Activated naive CD4-positive, alpha-beta T cell treated with anti-CD3 and anti-CD28 coated beads, Interleukin-2, amount 50 U/mL, for 24 hours (primary cell): Measurements from ENCODE around the gene ST3GAL4.

ENCODE experiments used
- H3K27ac Mint-ChIP-seq: one replicate; pipeline ENCODE4 v1.8.0; 2021; ENCODE audit warnings: mild to moderate bottlenecking, mixed read lengths
- H3K27me3 Mint-ChIP-seq: one replicate; pipeline ENCODE4 v1.8.0; 2021; ENCODE audit warnings: mixed read lengths
- H3K36me3 Mint-ChIP-seq: one replicate; pipeline ENCODE4 v1.8.0; 2021; ENCODE audit warnings: mixed read lengths
- H3K4me1 Mint-ChIP-seq: one replicate; pipeline ENCODE4 v1.8.0; 2021; ENCODE audit warnings: mixed read lengths
- H3K4me3 Mint-ChIP-seq: one replicate; pipeline ENCODE4 v1.8.0; 2021; ENCODE audit warnings: mild to moderate bottlenecking, mixed read lengths
- H3K9me3 Mint-ChIP-seq: one replicate; pipeline ENCODE4 v1.8.0; 2021; ENCODE audit warnings: mixed read lengths

ST3GAL4 gene

DNA sequence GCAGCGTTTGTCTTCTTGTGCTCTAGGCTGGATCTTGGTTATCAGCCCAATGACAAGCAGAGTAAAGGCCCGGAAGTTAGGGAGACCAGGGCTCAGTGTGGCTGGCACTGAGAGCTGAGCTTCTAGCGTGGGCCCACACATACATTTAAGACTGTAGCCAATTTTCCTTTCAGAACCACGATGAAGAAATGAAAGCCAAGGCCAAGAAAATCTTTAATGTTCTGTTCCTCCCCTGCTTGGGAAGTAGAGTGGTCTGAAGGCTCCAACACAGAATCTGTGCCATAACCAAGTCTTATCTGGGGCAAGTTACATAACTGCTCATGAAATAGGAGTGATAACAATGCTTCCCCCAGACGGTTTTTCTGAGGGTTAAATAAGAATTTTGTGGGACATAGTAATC, 4.7 kb upstream of the ST3GAL4 start:
- H3K27ac Mint-ChIP-seq = peak overlapping the region; percentile 18
- H3K4me1 Mint-ChIP-seq = peaks cover 25% of the 10 kb centered on the region
- no peaks in the 10 kb centered on the region for H3K36me3 Mint-ChIP-seq
- no peaks in the 10 kb centered on the region for H3K27me3 Mint-ChIP-seq
- H3K9me3 Mint-ChIP-seq = no peaks in the 10 kb centered on the region
- no peak overlapping the region for H3K4me3 Mint-ChIP-seq

GRCh38 chr11:126352163-126352562, 3.3 kb upstream of the ST3GAL4 start:
- no peak overlapping the region for H3K27ac Mint-ChIP-seq
- no peaks in the 10 kb centered on the region for H3K36me3 Mint-ChIP-seq
- no peaks in the 10 kb centered on the region for H3K27me3 Mint-ChIP-seq
- H3K4me1 Mint-ChIP-seq = peaks cover 25% of the 10 kb centered on the region
- no peaks in the 10 kb centered on the region for H3K9me3 Mint-ChIP-seq
- H3K4me3 Mint-ChIP-seq = no peak overlapping the region

GRCh38 chr11:126352934-126353801, 2.3 kb upstream of the ST3GAL4 start:
- Mint-ChIP-seq H3K36me3 (no peaks in the 10 kb centered on the region), H3K9me3 (no peaks in the 10 kb centered on the region), H3K4me1 (peaks cover 25% of the 10 kb centered on the region), H3K27ac (peak overlapping the region; percentile 69), H3K4me3 (peak overlapping the region; percentile 49), H3K27me3 (no peaks in the 10 kb centered on the region)

GRCh38 chr11:126354631-126355323, 709 bp upstream of the ST3GAL4 start:
- peak overlapping the region; percentile 1 for H3K27ac Mint-ChIP-seq
- H3K4me3 Mint-ChIP-seq = peak overlapping the region; percentile 93

GRCh38 chr11:126355926-126356897, 726 bp downstream of the ST3GAL4 start:
- H3K4me1 Mint-ChIP-seq = peaks cover 25% of the 10 kb centered on the region
- H3K4me3 Mint-ChIP-seq = peak overlapping the region; percentile 70
- no peaks in the 10 kb centered on the region for H3K36me3 Mint-ChIP-seq
- H3K9me3 Mint-ChIP-seq = no peaks in the 10 kb centered on the region
- no peak overlapping the region for H3K27ac Mint-ChIP-seq
- no peaks in the 10 kb centered on the region for H3K27me3 Mint-ChIP-seq

More at GRCh38 chr11:126354631-126355323, 709 bp upstream of the ST3GAL4 start:
- Mint-ChIP-seq H3K4me1 (peaks cover 25% of the 10 kb centered on the region), H3K36me3 (no peaks in the 10 kb centered on the region), H3K9me3 (no peaks in the 10 kb centered on the region), H3K27me3 (no peaks in the 10 kb centered on the region)

DNA sequence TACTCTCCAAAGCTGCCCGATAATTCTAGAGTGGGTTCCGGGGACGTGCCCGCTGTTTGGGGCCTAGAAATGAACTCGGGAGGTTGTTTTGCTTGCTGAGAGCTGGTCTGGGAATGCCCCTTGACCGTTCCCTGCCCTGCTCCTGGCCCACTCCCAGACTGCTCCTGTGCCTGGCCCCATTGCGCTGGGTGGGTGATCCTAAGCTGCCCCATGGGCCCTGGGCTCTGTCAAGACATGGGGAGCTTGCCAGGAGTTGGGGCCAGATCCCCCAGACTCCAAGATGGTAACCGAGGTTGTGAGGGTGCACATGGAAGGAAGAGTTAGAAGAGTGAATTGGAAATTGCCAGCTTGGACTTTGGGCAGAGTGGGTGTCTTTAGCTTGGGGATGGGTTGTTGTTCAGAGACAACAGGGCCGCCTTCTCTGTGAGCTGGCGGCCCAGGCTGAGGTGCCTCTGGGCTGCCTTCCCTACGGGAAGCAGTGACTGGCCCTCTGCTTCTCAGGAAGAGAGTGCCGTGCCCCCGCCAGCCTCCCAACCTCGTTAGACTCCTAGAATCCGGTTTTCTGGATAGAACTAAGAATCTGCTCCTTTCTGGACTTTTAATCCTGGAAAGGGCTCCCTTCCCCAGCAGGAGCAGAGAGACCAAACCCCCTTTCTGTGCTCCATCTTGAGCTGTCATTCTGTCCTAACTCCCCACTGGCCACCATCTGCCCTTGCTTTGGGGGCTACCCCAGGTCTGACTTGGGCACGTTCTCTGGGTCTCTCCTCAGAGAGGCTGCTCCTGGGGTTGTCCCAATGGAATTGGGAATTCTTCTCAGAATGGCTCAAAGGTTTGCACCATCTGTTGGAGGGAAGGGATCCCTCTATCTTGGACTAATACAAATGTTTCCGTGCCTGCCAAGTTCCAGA, 1.8 kb downstream of the ST3GAL4 start:
- H3K4me3 Mint-ChIP-seq = peak overlapping the region; percentile 70
- no peak overlapping the region for H3K27ac Mint-ChIP-seq
- H3K27me3 Mint-ChIP-seq = no peaks in the 10 kb centered on the region
- peaks cover 25% of the 10 kb centered on the region for H3K4me1 Mint-ChIP-seq
- no peaks in the 10 kb centered on the region for H3K9me3 Mint-ChIP-seq
- no peaks in the 10 kb centered on the region for H3K36me3 Mint-ChIP-seq

DNA sequence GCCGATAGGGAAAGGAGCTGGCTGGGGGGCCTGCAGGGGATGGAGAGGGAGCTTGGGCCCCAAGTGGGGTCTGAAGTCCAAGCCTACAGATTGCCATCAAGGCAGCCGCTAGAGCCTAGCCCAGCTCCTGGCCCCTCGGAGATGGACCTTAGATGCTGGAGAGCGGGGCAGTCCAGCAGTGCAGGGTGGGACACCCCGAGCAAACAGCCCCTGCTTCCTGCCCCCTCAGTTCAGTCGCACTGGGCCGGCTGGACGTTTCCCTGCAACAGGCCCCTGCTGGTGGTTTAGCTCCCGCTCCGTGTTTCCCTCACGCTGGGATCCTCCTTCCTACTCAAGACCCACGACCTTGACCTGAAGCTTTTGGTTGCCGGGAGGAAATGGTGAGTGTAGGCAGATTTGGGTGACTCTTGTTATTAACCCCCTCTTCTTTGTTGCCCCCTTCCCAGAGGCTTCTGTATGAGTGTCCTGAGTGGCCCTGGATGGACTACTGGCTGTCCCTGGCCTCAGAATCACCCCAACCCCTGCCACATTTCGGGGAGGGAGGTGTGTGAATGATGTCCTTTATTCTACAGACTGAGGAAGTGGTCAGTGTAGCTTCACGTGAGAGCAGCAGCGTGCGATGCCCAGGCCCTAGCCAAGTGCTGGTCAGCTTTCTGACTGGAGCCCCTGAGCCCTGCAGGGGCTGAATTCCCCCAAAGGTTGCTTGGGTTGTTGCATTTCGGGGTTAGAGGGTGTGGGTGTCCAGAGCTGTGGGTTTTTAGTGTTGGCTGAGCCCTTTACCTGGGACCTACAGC, 2.7 kb downstream of the ST3GAL4 start:
- no peak overlapping the region for H3K27ac Mint-ChIP-seq

GRCh38 chr11:126358763-126359160, 3.3 kb downstream of the ST3GAL4 start:
- Mint-ChIP-seq H3K4me3 (no peak overlapping the region), H3K27ac (no peak overlapping the region), H3K27me3 (no peaks in the 10 kb centered on the region), H3K36me3 (no peaks in the 10 kb centered on the region), H3K9me3 (no peaks in the 10 kb centered on the region), H3K4me1 (peaks cover 10% of the 10 kb centered on the region)

More for the DNA sequence above, 2.7 kb downstream of the ST3GAL4 start:
- Mint-ChIP-seq H3K36me3 (no peaks in the 10 kb centered on the region), H3K27me3 (no peaks in the 10 kb centered on the region), H3K4me3 (no peak overlapping the region), H3K4me1 (peaks cover 16% of the 10 kb centered on the region), H3K9me3 (no peaks in the 10 kb centered on the region)

GRCh38 chr11:126359431-126360048, 4.1 kb downstream of the ST3GAL4 start:
- Mint-ChIP-seq H3K4me3 (no peak overlapping the region), H3K27ac (no peak overlapping the region), H3K27me3 (no peaks in the 10 kb centered on the region), H3K4me1 (peaks cover 5% of the 10 kb centered on the region), H3K36me3 (no peaks in the 10 kb centered on the region), H3K9me3 (no peaks in the 10 kb centered on the region)

- Mint-ChIP-seq H3K36me3 (no peaks in the 10 kb centered on the region), H3K4me3 (no peak overlapping the region), H3K27me3 (no peaks in the 10 kb centered on the region), H3K9me3 (no peaks in the 10 kb centered on the region), H3K4me1 (no peaks in the 10 kb centered on the region), H3K27ac (no peak overlapping the region)
These were observed 4.6 kb downstream of the ST3GAL4 start for GRCh38 chr11:126360049-126360446.

DNA sequence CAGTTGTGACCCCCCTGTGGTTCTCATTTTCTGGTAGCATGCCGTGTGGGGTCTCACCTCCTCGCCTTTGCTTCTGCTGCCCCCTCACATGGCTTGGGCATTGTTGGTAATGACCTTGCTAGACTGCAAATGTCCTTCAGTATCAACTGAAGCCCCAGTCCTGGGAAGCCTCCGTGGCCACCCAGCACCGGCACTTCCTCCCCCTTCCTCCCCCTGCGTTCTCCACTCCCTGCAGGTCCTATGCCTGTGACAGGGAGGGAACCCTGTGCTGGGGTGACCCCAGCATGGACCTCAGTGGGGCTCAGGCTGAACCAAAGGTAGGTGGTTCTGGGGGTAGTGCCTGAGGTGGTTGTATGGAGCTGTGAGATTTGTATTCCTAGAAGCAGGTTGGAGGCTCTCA, 5.9 kb downstream of the ST3GAL4 start:
- Mint-ChIP-seq H3K27me3 (no peaks in the 10 kb centered on the region), H3K4me1 (no peaks in the 10 kb centered on the region), H3K27ac (no peak overlapping the region), H3K36me3 (no peaks in the 10 kb centered on the region), H3K4me3 (no peak overlapping the region), H3K9me3 (no peaks in the 10 kb centered on the region)

DNA sequence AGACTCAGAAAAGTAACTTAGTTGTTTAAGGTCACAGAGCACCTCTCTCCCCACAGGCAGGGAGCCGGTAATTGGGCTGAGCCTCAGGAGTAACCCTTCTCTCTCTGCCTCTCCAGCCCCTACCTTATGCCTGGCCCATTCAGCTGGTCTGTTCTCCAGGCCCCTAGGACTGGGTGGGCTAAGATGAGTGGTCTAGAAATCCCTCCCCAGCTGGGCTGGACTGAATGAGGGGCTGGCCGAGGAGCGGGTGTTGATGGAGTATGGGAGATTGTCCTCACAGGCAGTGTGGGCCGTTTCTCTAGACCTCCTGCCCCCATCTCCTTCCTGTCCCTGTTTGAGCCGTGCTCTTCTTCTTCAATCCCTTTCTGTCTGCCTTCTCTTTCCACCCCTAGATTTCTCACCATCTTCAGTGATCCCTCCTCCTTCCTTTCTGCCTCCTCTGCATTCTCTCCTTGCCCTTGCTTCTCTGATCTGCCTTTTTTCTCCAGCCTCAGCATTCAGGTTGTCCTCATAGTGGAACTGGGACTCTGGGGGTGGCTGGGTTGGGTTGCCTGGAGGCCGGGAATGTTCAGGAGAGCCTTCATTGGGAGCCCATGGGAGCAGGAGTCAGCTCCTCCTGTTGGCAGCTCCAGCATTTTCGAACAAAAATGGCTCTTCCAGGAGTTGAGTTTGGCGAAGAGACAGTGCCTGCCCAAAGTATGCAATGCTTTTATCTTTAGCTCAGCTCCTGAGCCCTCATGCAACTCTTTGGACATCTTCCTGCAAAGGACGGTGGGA, 7.6 kb downstream of the ST3GAL4 start:
- H3K9me3 Mint-ChIP-seq = no peaks in the 10 kb centered on the region
- H3K4me1 Mint-ChIP-seq = no peaks in the 10 kb centered on the region
- H3K27ac Mint-ChIP-seq = no peak overlapping the region
- H3K4me3 Mint-ChIP-seq = no peak overlapping the region
- H3K36me3 Mint-ChIP-seq = no peaks in the 10 kb centered on the region
- H3K27me3 Mint-ChIP-seq = no peaks in the 10 kb centered on the region

DNA sequence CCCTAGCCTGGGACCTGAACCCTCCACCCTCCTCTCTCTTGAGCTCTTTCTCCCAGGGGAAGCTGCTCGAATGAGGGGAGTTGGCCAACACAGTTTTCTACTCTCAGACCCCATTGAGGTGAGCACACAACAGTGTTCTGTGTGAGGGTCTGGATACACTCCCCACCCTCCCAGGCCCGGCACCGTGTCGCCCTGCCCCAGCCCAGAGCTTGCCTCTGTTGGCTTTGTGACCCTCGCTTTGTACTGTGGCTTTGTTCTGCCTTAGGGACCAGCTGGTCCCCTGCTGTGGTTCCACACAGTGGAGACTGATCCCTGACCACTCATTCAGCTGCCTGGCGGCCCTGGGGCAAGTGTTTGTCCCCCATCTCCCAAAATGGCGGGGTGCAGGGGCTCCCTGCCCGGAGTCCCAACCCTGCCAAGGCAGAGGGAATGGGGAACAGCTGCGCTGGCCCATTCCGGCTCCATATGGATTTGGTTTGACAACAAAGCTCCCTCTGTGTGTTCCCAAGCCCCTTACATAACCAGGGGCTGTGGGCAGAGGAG, 8.3 kb downstream of the ST3GAL4 start:
- no peaks in the 10 kb centered on the region for H3K4me1 Mint-ChIP-seq
- H3K27me3 Mint-ChIP-seq = no peaks in the 10 kb centered on the region
- H3K4me3 Mint-ChIP-seq = no peak overlapping the region
- H3K36me3 Mint-ChIP-seq = no peaks in the 10 kb centered on the region
- no peak overlapping the region for H3K27ac Mint-ChIP-seq
- no peaks in the 10 kb centered on the region for H3K9me3 Mint-ChIP-seq
